ENCODE data around the gene COL23A1.

GRCh38 chr5:178547052-178547666 lies 43.0 kb downstream of the COL23A1 start:
- no peak for TF ChIP-seq POLR2A (IDR thresholded peaks at IDR 0.05)
- TF ChIP-seq CTCF (IDR thresholded peaks at IDR 0.05): no peak
- TF ChIP-seq POLR2AphosphoS5 (IDR thresholded peaks at IDR 0.05): no peak

Measured in gastroesophageal sphincter (tissue), 3 donors.